ENCODE results near the gene GLTP.

DNA sequence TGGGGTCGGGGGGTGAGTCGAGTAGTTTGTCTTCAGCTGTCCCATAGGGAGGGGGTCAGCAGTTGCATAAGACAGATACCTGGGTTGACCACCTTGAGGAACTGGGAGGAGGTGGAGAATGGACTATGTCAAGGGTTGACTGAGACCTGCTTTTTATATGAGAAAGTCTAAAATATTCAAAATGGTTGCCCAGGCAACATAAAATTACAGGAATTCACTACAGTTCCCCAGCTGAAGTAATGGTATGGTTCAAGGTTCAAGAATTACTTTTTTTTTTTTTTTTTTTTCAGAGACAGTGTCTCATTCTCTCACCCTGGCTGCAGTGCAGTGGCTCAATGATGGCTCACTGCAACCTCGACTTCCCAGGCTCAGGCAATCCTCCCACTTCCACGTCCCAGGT, 14.6 kb upstream of the GLTP start:
- no peak for TF ChIP-seq POLR2A (IDR thresholded peaks at IDR 0.05)
- TF ChIP-seq, protein P1, sequence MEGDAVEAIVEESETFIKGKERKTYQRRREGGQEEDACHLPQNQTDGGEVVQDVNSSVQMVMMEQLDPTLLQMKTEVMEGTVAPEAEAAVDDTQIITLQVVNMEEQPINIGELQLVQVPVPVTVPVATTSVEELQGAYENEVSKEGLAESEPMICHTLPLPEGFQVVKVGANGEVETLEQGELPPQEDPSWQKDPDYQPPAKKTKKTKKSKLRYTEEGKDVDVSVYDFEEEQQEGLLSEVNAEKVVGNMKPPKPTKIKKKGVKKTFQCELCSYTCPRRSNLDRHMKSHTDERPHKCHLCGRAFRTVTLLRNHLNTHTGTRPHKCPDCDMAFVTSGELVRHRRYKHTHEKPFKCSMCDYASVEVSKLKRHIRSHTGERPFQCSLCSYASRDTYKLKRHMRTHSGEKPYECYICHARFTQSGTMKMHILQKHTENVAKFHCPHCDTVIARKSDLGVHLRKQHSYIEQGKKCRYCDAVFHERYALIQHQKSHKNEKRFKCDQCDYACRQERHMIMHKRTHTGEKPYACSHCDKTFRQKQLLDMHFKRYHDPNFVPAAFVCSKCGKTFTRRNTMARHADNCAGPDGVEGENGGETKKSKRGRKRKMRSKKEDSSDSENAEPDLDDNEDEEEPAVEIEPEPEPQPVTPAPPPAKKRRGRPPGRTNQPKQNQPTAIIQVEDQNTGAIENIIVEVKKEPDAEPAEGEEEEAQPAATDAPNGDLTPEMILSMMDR (IDR thresholded peaks at IDR 0.05): no peak

All from adrenal gland (tissue), 5 donors.